Superior temporal gyrus (tissue), 1 donor: Measurements from ENCODE around the gene MRPS25.

Experiments
- DNase-seq: peaks from one replicate; pipeline ENCODE4 v3.0.0-alpha.2; 2016; ENCODE audit errors: extremely low spot score

MRPS25 gene

GRCh38 chr3:15064835-15065549 is at the start of gene MRPS25:
Gene MRPS25 (minus strand): TSS chr3:15065315. CDS start chr3:15065194, 121 bp downstream.
- DNase-seq, result peak; percentile 92

DNA sequence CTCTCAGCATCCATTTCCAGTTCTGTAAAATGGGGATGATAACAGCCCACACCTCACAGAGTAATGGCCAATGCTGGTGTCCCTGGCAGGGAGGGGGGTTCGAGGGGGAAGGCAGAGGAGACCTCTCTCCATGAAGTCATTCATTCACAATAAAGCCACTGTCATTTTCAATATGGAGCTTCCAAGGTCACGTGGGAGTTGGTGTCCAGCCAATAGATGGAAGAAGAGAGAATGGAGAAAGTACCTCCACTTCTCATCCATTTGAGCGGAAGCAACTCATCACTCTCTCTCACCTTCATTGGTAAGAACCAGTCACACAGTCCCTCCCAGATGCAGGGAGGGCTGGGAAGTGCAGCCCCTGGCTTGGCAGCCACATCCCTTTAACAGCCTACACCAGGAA is 48.8 kb upstream of the MRPS25 start:
- DNase-seq, result no peak

DNA sequence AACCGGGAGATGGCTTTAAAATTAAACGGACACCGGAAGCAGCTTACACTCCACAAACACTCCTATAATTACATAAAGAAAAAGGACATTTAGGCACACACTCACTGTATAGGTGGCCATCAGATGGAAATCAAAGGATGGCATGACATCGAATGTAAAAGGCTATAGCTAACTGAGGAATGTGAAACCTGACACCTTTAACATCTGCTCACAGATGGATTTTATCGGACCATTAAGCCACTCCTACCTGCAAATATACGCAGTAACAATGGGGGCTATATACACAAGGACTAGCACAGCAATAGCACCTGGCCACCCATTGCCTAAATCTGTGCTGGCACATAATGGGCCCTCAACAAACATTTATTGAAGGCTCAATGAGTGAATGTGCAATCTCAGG is 48.4 kb upstream of the MRPS25 start:
- DNase-seq, result no peak

DNA sequence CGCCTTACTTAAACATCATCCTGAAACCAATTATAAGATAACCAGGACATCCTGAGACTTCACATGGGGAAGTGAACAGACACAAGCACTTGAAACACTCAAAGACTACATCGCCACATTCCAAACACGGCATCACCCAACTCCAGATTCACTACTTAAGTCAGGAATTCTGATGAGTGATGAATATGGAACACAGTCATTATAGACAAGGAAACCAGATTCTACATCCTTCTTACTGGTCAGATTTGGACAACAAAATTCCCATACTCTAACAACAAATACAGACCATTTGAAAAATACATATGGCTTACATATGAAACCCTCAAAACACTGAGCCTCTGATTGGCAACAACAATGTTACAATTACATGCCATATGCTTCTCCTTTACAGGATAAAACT is 46.9 kb upstream of the MRPS25 start:
- DNase-seq, result no peak

DNA sequence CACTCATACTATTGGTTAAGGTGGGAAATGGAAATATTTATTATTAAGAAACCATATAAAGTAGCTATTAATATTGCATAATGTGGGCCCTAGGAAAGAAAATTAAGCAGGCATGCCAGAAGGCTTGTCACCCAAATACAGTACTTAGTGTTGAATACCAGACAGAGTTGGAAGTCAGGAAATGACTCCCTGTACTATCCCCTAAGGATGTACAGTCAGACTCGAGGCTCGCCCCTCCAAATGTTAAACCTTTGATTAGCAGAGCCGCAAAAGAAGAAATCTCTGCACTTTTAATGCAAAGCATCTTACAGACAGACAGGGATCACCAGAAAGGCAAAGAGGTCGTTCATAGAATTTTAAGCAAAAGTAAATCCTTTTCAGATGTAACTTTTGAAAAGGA is 45.1 kb upstream of the MRPS25 start:
- DNase-seq, result no peak

GRCh38 chr3:15108869-15109268 is 43.8 kb upstream of the MRPS25 start:
- no peak for DNase-seq

GRCh38 chr3:15108082-15108545 is 43.0 kb upstream of the MRPS25 start:
- DNase-seq, result peak; percentile 85

DNA sequence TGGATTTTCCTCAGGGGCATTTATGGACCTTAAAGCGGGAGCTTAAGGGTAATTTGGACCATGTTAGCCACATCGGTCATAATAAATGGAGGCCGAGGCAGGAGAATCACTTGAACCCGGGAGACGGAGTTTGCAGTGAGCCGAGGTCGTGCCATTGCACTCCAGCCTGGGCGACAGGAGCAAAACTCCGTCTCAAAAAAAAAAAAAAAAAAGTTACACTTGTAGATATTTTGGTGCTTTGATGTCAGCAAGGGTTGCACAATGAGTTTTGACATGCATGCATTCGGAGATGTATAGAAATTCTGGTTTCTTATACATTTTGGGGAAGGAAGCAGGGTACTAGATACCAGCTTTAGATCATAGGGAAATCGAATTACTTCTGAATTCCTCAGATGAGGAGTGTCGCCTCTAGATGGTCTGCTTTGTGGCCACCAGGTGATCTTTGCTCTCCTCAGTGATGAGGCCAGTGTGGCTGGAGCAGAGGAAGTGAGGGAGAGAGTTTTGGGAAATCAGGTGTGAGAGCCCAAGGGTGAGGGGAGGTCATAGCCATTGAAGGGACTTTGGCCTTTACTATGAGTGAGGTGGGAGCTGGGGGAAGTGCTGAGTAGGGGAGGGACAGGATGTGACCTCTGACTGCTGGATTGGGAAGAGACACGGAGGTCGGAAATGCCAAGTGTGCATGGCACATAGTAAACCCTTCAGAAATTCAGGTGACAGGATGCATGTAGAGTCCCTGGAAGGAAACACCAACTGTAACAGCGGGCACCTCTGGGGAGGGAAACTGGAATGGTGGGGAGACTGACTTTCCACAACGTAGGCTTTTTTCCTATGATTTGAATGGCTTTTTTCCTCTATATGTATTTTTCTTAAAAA is 42.2 kb upstream of the MRPS25 start:
- no peak for DNase-seq

DNA sequence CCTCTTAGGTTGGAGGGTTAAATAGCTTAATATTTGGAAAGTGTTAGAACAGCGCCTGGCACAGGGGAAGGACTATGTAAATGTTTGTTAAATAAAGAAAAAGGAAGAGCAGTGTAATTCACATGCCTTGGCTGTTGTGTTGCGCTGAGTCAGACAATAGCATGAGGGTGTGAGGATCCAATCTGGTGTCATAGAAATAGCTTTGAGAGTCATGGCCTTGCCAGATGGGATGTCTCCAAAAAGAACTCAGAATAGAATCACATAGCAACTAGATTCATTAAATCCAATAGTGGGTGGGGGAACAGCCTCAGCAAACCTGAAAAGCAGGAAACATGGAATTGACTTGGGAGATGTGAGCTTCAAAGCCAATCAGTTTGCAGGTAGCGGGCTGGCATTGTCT is 37.7 kb upstream of the MRPS25 start:
- peak; percentile 55 for DNase-seq

DNA sequence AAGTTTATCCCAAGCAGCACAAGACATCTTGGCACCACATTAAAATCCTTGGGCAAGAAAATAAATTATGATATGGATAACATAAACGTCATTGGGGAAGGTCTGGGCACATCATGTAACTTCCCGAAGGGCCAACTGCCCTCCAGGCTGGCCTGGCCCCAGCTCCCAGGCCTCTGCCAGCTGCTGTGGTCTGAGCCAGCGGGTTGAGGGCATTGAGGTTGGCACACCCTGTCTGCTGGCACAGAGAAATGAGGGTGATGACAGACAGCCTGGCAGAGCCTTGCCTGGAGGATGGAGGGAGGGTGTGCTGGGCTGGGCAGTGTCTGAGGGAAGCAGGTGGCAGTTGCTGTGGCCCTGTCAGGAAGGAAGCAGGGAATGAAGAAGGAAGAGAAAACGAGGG is 37.1 kb upstream of the MRPS25 start:
- DNase-seq, result peak; percentile 59

GRCh38 chr3:15099364-15100098 is 34.4 kb upstream of the MRPS25 start:
- DNase-seq, result no peak

DNA sequence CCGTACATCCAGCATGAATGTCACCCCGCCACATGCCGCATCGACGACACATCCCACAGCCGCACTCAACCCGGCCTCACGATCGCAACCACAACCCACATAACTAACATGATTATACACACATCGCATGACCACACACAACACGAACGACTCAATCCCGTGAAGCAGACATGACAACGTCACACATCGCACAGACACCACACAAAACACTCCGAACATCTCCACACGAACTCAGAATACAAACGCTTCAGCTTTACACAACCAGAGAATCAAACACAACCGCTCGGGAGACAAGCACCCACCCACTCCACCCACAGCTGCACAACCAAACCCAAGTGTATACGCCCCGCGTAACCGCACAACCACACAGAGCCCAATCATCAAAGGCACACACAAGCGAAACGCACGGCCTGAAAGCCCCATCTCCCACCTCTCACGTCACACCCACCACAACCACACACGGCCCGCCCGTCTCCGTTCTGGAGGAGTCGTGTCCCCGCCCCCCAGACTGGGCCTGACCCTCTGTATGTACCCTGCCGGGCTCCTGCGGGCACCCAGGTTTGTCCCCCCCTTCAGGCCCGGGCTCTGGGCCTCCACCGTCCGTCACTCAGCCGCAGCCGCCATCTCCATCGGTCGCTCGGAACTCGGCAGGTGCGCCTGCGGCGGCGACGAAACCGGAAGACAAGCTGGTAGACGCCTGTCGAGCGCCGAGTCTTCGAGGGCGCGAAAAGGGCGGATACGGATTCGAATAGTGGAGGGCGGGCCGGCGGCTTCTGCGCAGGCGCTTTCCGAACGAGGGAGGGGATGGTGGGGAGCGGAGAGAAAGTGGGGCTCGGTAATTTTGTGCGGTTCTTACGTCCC is 33.6 kb upstream of the MRPS25 start, which contains the start of gene RBSN:
Gene RBSN, minus strand, starts transcription at position 646 of the 861 bp plus-strand sequence. CDS start 3,028 bp downstream, outside the sequence.
- peak; percentile 96 for DNase-seq

GRCh38 chr3:15097891-15098290 is 32.8 kb upstream of the MRPS25 start:
- no peak for DNase-seq

- DNase-seq, result no peak
These were observed 30.9 kb upstream of the MRPS25 start for GRCh38 chr3:15096046-15096445.

- no peak for DNase-seq
These were observed 29.2 kb upstream of the MRPS25 start for GRCh38 chr3:15094187-15094875.

DNA sequence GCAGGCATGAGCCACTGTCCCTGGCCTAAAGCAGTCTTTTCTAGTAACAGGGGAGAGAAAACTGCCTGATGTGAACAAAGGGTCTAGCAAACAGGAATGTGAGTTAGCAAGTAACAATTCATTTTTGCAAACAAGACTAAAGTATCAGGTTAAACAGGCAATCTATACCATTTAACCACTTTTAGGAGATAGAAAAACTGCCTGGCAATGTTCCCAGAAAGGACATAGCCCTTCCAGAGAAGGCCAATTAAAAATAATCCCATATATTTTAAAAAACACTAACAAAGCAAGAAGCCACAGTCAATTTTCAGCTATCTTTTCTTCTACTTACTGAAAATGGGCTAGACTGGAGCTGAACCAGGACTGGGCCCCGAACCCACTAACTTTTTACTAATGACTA is 27.6 kb upstream of the MRPS25 start:
- no peak for DNase-seq

DNA sequence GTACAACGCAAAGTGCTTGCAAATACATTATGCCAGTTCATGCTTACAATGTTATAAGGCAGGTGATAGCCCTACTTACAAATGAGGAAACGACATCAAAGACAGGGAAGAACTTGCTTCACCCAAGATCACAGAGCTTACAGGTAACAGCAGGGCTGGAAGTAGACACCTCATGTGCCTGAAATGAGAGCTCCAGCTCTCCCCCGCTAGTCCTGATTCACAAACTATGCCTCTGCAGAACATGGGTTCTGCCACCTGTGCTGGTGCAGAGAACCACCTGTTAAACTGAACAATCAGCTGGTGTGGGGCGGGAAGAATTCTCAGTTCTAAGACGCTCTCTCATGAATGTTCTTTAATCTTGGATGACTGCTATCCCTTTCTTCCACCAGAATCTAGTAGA is 26.5 kb upstream of the MRPS25 start:
- DNase-seq, result no peak

- DNase-seq, result no peak
These were observed 24.1 kb upstream of the MRPS25 start for GRCh38 chr3:15089201-15089600.

- DNase-seq, result no peak
These were observed 21.6 kb upstream of the MRPS25 start for GRCh38 chr3:15086699-15087098.

GRCh38 chr3:15086263-15086662 is 21.1 kb upstream of the MRPS25 start:
- no peak for DNase-seq

DNA sequence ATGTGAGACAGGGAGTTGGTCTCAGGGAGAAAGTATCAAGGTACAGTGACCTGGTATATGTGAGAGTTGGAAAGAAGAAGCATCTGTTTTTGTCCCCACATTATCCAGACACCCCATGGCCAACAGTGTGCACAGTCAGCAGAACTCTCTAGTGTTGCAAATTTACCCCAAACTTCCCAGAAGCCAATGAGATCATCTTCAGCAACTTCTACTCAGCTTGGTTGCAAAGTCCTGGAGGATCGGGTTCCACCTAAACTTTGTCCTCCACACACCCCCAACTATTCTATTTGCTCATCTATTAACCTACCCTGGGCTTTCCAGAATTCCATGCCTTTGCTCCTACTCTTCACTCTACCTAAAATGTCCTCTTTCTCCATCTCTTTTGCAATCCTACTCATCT is 18.1 kb upstream of the MRPS25 start:
- no peak for DNase-seq
